ENCODE measurements around the gene FOXP1. TPM values are rescaled to one million over a fixed set of nuclear protein-coding genes. Genes with fewer than 3 reads are reported as not detected.

The FOXP1 gene
- total and polyA plus RNA-seq, 2 of the 13 experiments (the other 11 are each of a cell fraction or from before 2014, with no cell fraction given), result 40.4 to 59.0 TPM

- TF ChIP-seq TFE3 (CRISPR knock-in tag; IDR thresholded peaks at IDR 0.05) (no peak), KAT2B (IDR thresholded peaks at IDR 0.05; ENCODE audit: borderline replicate concordance, low read depth, low read length) (no peak), ZNF850 (CRISPR knock-in tag; conservative IDR thresholded peaks at IDR 0.05) (no peak), CHD2 (IDR thresholded peaks at IDR 0.05; ENCODE audit: low read depth, low read length) (no peak), ZNF512 (CRISPR knock-in tag; IDR thresholded peaks at IDR 0.05) (no peak), TAF1 (CRISPR knock-in tag; IDR thresholded peaks at IDR 0.05) (no peak), ZEB1 (IDR thresholded peaks at IDR 0.05; ENCODE audit: insufficient replicate concordance, low read depth) (no peak), HNF4G (IDR thresholded peaks at IDR 0.05; ENCODE audit: borderline replicate concordance, low read depth, low read length) (no peak), HNF4G (CRISPR knock-in tag; IDR thresholded peaks at IDR 0.05; ENCODE audit: borderline replicate concordance, low read depth) (no peak; the same call in 1 of the 2 replicates), ZNF546 (CRISPR knock-in tag; conservative IDR thresholded peaks at IDR 0.05) (no peak), ZNF432 (CRISPR knock-in tag; IDR thresholded peaks at IDR 0.05; ENCODE audit: borderline replicate concordance) (no peak), ZNF574 (CRISPR knock-in tag; IDR thresholded peaks at IDR 0.05) (peak; percentile 41; the same call in 1 of the 2 replicates), ZNF563 (CRISPR knock-in tag; IDR thresholded peaks at IDR 0.05) (no peak), KLF15 (CRISPR knock-in tag; IDR thresholded peaks at IDR 0.05; ENCODE audit: borderline replicate concordance) (no peak), MTF1 (CRISPR knock-in tag; IDR thresholded peaks at IDR 0.05) (no peak), ARID4A (CRISPR knock-in tag; IDR thresholded peaks at IDR 0.05; ENCODE audit: borderline replicate concordance) (peak; percentile 64; the same call in 1 of the 2 replicates), MAFK (conservative IDR thresholded peaks at IDR 0.05 in 1 of 2, IDR thresholded peaks at IDR 0.05 in 1 of 2; ENCODE audit: low read length in 2 of 2) (peak; percentile 68 to 74), RELA (CRISPR knock-in tag; IDR thresholded peaks at IDR 0.05) (no peak), PCBP2 (optimal IDR thresholded peaks at IDR 0.05; ENCODE audit: low read depth, low read length, poor library complexity, severe bottlenecking) (no peak), ZNF143 (CRISPR knock-in tag; IDR thresholded peaks at IDR 0.05) (no peak)
Measured at GRCh38 chr3:71559578-71560162, 23.9 kb downstream of the FOXP1 start (continued).
